Pulmonary artery endothelial cell (primary cell): Measurements from ENCODE around the gene NEURL1. TPM values are rescaled to one million over a fixed set of nuclear protein-coding genes. Genes with fewer than 3 reads are reported as not detected.

Experiments
- DNase-seq: peaks from one replicate; pipeline ENCODE4 v3.0.0-alpha.2; 2011; ENCODE audit warnings: low read depth, low spot score
- total RNA-seq: library from RNA; depleted of rRNA; stranded (reverse); fragments of >200 nt; gene quantifications from 2 replicates; pipeline ENCODE4 v1.2.3, GENCODE V29; 2014

The NEURL1 gene, protein sequence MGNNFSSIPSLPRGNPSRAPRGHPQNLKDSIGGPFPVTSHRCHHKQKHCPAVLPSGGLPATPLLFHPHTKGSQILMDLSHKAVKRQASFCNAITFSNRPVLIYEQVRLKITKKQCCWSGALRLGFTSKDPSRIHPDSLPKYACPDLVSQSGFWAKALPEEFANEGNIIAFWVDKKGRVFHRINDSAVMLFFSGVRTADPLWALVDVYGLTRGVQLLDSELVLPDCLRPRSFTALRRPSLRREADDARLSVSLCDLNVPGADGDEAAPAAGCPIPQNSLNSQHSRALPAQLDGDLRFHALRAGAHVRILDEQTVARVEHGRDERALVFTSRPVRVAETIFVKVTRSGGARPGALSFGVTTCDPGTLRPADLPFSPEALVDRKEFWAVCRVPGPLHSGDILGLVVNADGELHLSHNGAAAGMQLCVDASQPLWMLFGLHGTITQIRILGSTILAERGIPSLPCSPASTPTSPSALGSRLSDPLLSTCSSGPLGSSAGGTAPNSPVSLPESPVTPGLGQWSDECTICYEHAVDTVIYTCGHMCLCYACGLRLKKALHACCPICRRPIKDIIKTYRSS
- total RNA-seq, result 0.11 and 0.20 TPM in 2 replicates

DNA sequence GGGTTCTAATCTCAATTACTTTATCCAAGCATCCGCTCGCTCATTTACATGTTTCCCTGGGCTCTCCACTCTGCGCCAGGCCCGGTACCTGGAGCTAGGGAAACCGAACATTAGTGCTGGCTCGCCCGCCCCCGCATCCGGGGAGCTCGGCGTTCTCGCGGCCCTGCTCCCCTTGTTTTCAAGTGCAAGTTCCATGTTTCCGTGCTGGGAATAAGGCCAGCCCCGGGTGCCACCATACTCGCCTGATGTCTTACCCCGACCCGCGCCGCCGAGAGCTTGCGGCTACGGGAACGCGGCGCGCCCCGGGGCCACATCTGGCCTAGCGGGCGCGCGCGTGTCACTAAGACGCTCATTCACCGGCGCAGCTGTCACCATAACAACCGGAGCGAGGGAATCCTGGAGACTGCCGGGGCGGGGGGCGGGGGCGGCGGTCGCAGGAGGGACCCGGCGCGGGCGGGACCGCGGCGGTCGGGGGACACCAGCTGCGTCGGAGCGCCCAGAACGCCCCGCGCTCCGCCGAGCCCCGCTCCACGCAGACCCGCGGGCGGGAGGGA, at the start of gene NEURL1:
TSS of gene NEURL1 (plus strand) at position 344 of the 554 bp plus-strand sequence. CDS start 683 bp downstream, outside the sequence.
- DNase-seq, result no peak

DNA sequence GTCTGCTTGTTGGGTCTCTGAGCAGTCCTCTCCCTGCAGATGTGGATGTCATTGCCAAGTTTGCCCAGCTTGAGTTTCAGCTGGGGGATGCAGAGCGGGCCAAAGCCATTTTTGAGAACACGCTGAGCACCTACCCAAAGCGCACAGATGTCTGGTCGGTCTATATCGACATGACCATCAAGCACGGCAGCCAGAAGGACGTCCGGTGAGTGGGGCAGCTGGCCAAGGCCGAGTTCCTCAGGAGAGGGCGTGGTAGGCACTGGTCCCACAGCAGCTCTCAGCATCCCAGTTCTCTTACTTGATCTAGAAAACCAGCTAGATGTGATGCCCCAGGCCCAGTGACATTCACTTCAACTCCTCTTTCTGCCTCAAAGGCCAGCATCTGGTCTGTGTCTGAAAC, 49.0 kb upstream of the NEURL1 start:
- no peak for DNase-seq

DNA sequence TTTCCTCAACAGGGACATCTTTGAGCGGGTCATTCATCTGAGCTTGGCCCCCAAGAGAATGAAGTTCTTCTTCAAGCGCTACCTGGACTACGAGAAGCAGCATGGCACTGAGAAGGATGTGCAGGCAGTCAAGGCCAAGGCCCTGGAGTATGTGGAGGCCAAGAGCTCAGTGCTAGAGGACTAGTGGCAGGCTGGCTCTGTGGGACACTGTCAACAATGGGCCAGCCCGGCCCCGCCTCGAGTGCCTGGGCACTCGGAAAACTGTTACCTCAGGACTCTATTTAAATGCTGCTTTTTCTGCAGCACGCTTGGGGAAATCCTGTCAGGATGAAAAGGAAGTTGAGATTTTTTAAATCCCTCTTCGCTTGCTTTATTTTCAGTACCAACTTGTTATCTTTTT, 48.1 kb upstream of the NEURL1 start:
- DNase-seq, result no peak

DNA sequence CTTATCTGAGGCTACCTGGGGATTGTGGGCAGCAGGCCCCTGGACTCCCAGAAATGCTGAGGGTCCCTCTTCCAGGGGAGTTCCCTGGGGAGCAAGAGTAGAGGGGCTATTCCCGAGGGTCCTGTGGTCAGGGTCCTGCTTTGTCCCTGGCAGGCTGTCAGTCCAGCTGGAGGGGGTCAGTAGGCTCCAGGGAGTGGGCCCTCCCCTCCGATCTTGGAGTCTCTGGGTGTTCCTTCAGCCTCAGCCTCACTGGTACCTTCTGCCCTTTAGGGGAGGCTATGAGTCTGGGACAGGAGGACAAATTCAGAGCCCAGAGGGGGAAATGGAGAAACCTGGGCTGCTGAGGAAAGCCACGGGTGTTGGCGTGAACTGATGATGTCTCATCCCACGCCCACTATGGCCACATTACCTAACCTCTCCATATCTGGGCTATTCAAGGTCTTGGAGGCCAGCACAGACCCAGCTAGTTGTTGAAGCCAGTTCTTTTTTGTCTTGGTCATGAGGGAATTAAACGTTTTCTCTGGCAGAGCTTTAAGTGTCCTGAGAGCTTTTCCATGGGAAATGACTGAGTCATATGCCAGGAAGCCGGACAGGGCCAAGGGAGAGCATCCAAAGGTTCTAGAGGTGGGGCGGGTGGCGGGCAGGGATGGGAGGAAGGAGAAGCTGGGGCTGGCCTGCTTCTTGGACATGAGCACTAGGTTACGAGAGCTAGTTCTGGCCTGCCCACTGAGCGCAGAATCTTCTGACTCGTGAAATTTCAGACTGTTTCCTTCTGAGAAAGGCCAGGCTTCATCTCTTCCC, 47.5 kb upstream of the NEURL1 start:
- peak; percentile 50 for DNase-seq

DNA sequence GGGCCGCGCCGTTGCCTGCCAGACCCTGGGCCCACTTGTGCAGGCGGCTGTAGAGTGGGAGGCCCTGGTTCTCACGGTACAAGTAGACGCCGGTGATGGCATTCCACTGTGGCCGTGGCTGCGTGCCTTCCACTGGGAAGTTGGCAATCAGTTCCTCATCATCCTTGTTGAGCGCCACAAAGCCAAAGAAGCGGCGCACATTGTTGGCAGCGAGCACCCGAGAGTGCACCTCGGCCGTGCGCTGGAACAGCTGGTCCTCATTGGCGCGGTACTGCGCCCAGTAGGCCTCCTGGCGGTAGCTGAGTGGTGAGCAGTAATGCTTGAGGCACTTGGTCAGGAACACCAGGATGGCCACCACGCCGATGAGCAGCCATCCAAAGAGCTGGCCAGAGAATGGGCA, 46.3 kb upstream of the NEURL1 start:
- DNase-seq, result no peak

DNA sequence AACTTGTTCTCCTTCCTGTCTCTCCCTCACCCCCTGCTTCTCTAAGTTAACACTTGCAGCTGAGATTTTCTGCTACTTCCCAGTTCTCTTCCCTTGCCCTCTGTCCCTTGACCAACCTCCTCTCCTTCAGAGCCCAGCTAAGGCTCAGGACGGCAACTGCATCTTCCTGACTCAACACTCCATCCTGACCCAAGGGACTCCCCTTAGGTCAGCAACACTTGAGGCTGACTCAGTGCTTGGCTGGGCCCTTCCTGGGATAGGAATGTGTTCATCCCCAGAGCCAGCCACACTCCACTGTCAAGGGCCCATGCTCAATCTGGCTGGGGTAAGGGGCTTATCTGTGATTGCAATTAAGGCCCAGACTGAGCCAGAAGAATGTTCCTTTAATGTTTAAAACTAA, 44.8 kb upstream of the NEURL1 start:
- no peak for DNase-seq

DNA sequence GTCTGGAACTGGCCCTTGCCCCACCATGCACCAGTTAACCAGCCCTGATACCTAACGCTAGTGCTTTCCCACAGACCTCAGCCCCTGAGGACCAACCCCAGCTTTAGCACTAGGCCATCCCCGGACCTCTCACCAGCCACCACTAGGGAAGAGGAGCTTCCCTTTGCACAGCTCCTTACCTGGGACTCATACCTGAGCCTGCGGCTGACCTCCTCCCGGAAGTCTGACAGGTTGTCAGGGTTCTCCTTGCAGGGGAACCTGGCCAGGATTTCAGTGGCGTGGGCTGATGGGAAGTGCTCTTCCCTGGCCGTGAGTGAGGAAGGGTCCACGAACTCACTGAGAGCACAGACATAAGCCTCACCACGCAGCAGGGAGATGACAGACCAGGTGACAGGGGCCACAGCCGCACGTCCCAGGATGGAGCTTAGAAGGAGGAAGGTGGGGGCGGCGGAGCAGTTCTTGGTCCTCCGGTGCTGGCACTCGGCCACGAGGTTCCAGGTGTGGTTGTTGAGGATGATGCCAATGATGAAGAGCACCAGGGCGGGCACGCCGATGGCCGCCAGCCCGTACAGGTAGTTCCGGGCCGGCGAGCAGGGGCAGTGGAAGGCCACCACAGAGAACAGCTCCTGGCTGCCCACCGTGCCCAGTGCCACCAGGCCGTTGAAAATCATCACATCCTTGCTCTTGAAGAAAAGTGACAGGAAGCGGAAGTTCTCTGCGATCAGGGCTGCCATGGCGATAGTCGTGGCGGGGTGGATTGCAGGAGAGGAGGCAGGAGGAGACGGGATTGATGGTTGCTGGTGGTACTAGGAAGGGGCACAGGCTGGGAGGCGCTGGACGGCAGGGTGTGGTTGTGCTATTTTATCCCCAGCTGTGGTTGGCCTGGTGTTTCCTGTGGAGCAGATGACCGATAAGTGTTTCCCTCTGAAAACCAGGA, 44.0 kb upstream of the NEURL1 start:
- no peak for DNase-seq

DNA sequence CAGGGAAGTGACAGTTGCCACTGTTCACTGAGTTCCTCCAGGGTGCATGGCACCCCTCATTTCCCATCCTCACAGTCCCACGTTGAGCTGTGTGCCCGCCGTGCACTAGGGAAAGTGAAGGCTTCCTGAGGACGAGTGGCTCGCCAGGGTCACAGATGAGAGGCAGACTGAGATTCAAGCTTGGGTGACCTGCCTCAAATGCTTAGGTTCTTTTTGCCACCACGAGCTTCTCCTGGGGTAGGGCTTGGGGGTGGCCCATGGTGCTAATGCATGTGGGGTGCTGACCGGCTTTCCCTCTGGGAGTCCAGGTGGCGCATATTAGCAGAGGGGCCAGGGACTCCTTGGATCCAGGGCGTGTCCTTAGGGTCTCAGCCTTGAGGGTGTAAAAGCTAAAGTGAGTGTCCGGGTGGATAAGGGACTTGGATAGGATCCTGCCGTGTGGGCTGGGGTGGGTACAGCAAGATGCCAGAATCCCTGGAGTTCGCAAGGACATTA, 43.3 kb upstream of the NEURL1 start:
- DNase-seq, result no peak

DNA sequence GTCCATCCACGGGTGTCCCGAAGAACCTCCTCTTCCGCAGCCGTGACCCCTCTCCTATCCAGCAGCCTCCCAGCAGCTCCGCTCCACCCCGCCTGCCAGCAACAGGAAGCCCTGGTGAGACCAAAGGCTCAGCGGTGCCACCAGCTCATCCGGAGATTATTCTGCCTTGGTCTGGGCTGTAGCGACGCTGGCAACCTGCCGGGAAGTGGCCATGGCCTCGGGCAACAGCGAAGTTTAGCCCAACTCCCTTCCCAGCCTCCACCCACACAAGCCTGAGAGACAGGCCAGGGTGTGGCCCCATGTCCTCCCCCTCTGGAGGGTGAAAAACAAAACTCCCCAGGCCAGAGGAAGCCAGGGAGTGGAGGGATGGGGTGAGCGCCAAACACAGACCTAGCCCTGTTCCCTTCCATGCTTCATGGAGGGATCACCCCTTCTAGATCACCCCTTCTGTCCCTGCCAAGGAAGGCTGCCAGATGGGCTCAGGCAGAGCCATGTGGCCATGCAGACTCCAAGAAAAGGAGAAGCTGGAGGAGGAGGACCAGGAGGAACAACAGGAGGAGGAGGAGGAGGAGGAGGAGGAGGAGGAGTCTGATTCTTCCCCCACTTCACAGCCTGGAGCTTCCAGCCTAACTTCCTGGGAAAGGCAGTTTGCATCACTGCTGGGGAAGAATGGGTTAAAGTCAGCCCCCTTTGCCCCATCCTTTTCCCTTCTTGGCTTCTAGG, 42.3 kb upstream of the NEURL1 start:
- DNase-seq, result no peak

DNA sequence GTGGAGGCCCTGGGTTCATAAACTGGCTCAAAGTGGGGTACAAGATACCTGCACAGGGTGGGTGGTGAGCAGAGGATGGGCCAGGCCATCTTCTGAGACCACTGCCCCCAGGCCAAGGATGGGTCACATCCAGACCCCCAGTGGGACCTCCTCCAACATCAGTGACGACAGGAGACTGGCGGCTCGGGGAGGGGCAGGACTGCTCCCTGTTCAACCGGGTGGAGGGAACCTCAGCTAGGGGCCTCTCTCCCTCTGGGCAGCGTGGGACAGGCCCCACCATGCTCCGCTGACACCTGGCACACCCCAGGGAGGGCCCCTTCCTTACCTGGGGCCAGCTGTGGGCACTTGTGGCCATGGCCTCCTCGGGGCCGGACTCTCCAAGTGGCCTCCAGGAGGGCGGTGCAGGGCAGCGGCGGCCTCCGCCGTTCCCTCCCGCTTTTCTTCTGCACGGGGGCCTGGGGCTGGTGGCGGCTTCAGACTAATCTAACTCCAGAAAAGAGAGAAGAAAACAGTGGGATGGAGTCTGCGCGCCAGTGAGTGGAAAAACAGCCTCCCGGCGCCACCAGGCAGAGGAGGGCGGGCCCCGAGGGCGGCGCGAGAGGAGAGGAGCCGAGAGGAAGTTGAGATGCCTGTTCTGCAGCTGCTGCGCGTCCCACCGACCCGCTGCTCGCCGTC, 41.5 kb upstream of the NEURL1 start, which contains the start of gene CALHM2:
TSS of gene CALHM2 (minus strand) at position 540 of the 675 bp plus-strand sequence. CDS start 2,429 bp downstream, outside the sequence.
- DNase-seq, result no peak

DNA sequence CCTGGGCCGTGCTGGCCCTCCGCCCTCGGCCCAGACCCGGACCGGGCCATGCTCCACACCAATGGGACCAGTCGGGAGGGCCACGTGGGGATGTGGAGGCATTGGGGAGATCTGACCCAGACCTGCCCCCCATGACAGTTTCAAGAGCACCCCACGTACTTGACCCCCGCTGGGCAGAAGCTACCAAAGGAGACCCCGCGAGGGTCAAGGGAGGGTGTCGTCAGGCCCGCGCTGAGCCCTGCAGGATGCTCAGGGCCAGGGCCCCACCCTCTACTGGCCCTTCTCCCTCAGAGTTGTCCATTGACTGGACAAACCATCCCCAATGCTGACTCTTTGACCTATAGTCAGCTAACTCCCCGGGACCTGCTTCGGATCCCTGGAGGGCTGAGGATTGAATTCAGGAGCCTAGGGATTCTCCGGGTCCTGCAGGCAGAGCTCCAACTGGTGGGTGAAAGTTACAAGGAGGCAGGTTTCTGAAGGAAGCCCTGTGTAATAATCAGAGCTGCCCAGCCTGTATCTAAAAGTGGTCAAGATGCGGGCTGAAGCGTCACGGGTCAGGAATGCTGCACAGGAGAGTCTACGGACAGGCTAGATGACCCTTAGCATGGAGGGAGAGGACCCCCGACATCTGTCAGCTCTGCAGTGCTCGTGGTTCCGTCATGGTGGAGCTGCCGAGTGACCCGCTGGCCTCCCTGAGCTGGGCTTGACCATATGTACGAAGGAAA, 40.8 kb upstream of the NEURL1 start:
- DNase-seq, result no peak

DNA sequence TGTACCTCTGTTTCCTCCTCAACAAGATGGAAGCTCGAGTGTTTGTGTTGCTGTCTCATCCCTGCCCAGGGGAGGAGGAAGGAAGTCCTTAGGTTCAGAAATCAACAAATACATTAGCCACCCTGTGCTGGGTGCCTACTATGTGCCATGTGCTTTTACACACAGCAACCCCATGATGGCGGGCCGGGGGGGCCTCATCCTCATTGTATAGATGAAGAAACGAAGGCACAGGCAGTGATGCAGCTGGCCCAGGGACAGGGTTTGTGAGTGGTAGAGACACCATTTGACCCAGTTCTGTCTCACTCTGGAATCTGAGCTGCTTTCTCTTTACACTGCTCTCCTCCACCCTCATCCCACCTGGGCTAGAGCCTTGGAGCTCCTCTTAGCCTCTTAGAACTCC, 39.5 kb upstream of the NEURL1 start:
- DNase-seq, result no peak

DNA sequence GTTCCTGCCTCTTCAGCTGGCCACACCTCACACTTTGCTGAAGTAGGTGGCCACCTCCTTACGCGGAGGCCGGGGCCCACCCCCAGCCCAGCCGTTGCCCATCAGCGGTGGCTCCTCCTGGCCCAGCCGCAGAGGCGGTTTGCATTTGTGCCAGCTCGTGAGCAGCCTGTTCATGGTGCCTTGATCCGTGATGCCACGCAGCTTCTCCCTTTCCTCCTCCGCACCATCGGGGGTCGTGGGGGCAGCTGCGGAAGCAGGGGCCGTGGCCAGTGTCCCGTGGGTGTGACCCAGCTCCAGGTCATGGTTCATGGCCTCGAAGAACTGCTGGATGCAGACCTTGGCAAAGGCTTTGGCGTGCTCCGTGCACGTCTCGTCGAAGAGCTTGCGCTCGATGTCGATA, 38.3 kb upstream of the NEURL1 start:
- no peak for DNase-seq

DNA sequence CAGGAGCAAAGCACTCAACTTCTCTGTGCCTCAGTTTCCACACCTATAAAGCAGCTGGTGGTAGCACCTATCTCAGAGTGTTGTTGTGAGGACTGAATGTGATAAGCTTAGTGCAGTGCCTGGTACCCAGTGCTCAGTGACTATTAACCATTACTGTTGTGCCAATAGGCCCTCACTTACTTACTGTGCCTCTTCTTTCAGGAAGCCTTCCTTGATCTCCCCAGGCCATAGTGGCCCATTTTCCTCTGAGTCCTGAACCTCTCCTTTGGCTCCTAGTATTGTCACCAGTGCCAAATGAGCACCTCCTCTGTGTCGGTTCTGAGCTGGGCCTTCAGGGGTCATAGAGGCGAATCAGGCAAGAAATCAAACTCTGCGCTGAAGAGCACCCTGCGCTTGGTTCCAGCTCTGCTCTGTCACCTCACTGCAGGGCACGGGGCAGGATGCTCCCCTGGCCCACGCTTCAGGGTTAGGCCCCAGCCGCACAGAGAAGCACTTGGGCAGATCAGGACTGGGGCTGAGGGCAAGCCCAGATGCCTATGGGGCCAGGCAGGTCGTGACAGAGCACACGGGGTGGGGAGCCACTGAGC, 37.3 kb upstream of the NEURL1 start:
- DNase-seq, result no peak

DNA sequence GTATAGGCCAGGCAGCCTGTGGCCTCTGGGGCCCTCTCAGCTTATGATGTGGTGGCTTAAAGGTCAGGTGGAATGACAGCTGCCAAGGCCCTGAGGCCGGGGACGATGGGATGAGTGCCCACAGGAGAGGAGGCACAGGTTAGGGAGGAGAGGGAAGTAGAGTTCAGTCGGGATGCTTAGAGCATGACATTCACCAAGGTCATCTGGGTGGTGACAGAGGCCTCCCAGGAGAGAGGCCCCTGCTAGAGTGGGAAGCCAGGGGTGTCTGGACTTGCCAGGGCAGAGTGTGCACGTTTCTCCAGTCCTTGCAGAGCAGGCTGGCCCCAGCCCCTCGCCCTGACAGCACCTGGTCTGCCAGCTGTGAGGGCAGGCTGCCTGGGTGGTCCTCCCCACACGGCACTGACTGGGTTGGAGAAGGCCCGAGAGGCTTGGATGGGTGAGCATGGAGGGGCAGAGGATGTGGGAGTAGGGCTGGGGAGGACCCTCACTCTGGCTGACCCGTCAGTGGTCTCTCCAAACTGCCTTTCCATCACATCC, 36.3 kb upstream of the NEURL1 start:
- DNase-seq, result no peak

DNA sequence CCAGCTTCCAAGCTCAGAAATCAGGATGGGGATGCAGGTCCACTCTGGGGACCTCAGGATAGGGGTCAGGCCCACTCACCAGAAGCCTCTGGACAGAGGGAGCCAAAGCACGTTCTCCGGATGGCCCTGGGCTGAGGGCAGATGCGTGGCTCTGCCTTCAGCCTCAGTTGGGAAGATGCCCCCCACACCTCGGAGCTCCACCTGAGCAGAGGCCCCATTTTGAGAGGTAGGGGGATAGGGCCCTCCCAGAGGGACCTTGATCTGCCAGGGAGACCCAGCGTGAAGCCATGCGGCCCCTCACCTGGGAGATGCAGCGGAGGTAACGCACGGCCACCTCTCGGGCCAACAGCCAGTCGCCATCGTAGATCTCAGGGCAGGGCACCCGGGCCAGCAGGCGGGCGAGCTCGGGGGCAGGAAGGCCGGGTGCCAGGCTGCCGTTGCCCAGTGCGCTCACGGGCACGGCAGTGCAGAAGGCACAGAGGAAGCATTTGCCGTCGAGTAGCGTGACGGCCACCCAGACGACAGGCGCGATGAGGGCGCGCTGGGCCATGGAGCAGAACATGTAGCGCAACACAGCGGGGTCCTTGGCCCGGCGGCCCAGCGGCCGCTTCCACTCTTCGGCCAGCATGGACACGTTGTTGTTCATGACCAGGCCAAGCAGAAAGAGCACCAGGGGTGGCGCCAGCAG, 35.5 kb upstream of the NEURL1 start:
- no peak for DNase-seq

DNA sequence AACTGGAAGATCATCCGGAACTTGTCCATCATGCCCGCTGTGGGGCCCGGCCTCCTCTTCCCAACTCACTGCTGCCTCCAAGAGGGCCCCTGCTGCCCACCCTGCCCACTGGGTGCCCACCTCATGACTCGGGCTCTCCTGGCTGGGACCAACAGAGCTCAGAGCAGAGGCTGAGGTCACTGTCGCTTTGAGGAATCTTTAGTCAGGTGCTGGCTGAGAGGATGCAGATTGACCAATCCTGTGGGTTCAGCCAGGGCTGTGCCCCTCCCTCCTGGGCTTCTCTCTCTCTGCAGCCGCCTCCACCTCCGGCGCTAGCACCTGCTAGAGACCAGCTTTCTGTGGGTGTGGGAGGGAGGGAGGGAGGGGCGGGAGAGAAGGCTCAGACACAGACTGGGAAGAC, 34.8 kb upstream of the NEURL1 start, which contains the start of gene CALHM1:
TSS of gene CALHM1 (minus strand) at position 181 of the 400 bp plus-strand sequence. CDS start at position 32, 149 bp downstream.
- DNase-seq, result no peak
